HepG2 (cell line): ENCODE measurements around the gene KIF26B. TPM values are rescaled to one million over a fixed set of nuclear protein-coding genes. Genes with fewer than 3 reads are reported as not detected.

Experiments used
- ATAC-seq: fragments of 200-7000 bp; cut with Tn5 transposase; 3 replicates; pipeline ENCODE4 v1.9.1; 2020; ENCODE audit warnings: mild to moderate bottlenecking, moderate library complexity
- BruUV-seq: library from RNA; stranded (reverse); fragments of 400-500 nt; replicated peaks from 2 replicates; lab custom pipeline; 2021; lab: Mats Ljungman, UMichigan
- CTCF ChIA-PET: fragments of 300-600 bp; formaldehyde crosslinking; extraction: SDS; loops from one replicate; lab custom pipeline; 2021; ENCODE audit warnings: low total read pairs, inconsistent platforms, low intra/inter-chr PET ratio; lab: Yijun Ruan, JAX
- POLR2A ChIA-PET: fragments of 350-600 bp; sonication (Branson Sonifier 250); formaldehyde crosslinking; loops from one replicate; lab custom pipeline; 2020; ENCODE audit warnings: antibody characterized with exemption, inconsistent platforms; lab: Yijun Ruan, JAX
- DNase-seq: peaks from one replicate; pipeline ENCODE4 v3.0.0-alpha.2; 2015; ENCODE audit warnings: low spot score
- FAIRE-seq: peaks from 3 replicates; lab custom pipeline; 2011; peaks lifted over from hg19 to GRCh38; lab: Jason Lieb, UNC
- H2AFZ ChIP-seq: one replicate; pipeline ENCODE4 v1.6.1; 2011; ENCODE audit warnings: low read length, inconsistent platforms
- H3K27ac ChIP-seq: fragments of 300-600 bp; 3 replicates; pipeline ENCODE4 v1.8.0; 2011; ENCODE audit warnings: mixed run types, mild to moderate bottlenecking, mixed read lengths, low read length, inconsistent platforms; ENCODE audit not compliant: insufficient read depth; ENCODE audit errors: extremely low read length
- H3K27me3 ChIP-seq, 2 experiments: fragments of 200-600 bp in 1 of 2; 2 replicates in 1 of 2; 3 replicates in 1 of 2; pipeline versions ENCODE4 v1.6.0 to v1.8.0; 2011; ENCODE audit warnings: low read length in 2 of 2, mild to moderate bottlenecking in 2 of 2, moderate library complexity in 2 of 2, inconsistent platforms in 1 of 2; ENCODE audit not compliant: insufficient read depth in 2 of 2, control insufficient read depth in 1 of 2
- H3K36me3 ChIP-seq, 2 experiments: fragments of 200-600 bp in 1 of 2; replicated peaks in 1 of 2; 2 replicates in 1 of 2; 3 replicates in 1 of 2; pipeline versions ENCODE4 v1.5.1 to v1.8.0; 2011; ENCODE audit warnings: low read length in 2 of 2, inconsistent platforms in 1 of 2; ENCODE audit not compliant: insufficient read depth in 2 of 2, control insufficient read depth in 1 of 2
- H3K4me1 ChIP-seq: 2 replicates; pipeline ENCODE4 v1.5.1; 2012; ENCODE audit warnings: low read length, inconsistent platforms; ENCODE audit not compliant: insufficient read depth
- H3K4me2 ChIP-seq: 2 replicates; pipeline ENCODE4 v1.6.0; 2011; ENCODE audit warnings: low read depth, low read length, inconsistent platforms
- H3K4me3 ChIP-seq, 3 experiments: fragments of 200-600 bp in 1 of 3; sonication (generic), shearing (Covaris generic) in 1 of 3; replicated peaks in 1 of 3; 2 replicates each; pipeline ENCODE4 v1.5.1; 2011 to 2016; ENCODE audit warnings: low read length in 3 of 3, inconsistent platforms in 2 of 3, low read depth in 2 of 3, mild to moderate bottlenecking in 2 of 3, control low read depth in 1 of 3, mixed read lengths in 1 of 3; ENCODE audit not compliant: insufficient read depth in 1 of 3
- H3K79me2 ChIP-seq: one replicate; pipeline ENCODE4 v1.6.1; 2011; ENCODE audit warnings: low read length, inconsistent platforms; ENCODE audit not compliant: insufficient read depth
- H3K9ac ChIP-seq: 2 replicates; pipeline ENCODE4 v1.6.0; 2011; ENCODE audit warnings: mild to moderate bottlenecking, low read depth, low read length, inconsistent platforms; ENCODE audit not compliant: insufficient read depth
- H3K9me3 ChIP-seq: 2 replicates; pipeline ENCODE4 v1.5.1; 2012; ENCODE audit warnings: mild to moderate bottlenecking, low read length
- H4K20me1 ChIP-seq: 2 replicates; pipeline ENCODE4 v1.6.0; 2011; ENCODE audit warnings: inconsistent platforms, mild to moderate bottlenecking, low read length, moderate library complexity; ENCODE audit not compliant: insufficient read depth
- CEBPG ChIP-seq: IDR thresholded peaks from 2 replicates; pipeline ENCODE4 v1.6.1; 2016
- CREM ChIP-seq, 2 experiments: sonication (generic) in 1 of 2; formaldehyde crosslinking in 1 of 2; IDR thresholded peaks; 2 replicates each; pipeline versions ENCODE4 v1.4.0 to v1.6.1; 2016 to 2020; ENCODE audit warnings: antibody characterized with exemption in 1 of 2, mild to moderate bottlenecking in 1 of 2, missing genetic modification reagents in 1 of 2
- GATA4 ChIP-seq: sonication (generic); IDR thresholded peaks from 2 replicates; pipeline ENCODE4 v1.6.1; 2016; ENCODE audit warnings: antibody characterized with exemption, low read depth, borderline replicate concordance
- KLF11 ChIP-seq: IDR thresholded peaks from 2 replicates; pipeline ENCODE4 v1.6.1; 2016; ENCODE audit warnings: missing compliant biosample characterization
- KLF15 ChIP-seq: sonication (generic); formaldehyde crosslinking; IDR thresholded peaks from 2 replicates; pipeline ENCODE4 v1.8.1; 2023; ENCODE audit warnings: borderline replicate concordance, mild to moderate bottlenecking, inconsistent platforms, missing genetic modification reagents, mixed read lengths
- SALL1 ChIP-seq: sonication (generic); formaldehyde crosslinking; IDR thresholded peaks from 2 replicates; pipeline ENCODE4 v1.8.0; 2022; ENCODE audit warnings: mild to moderate bottlenecking, missing genetic modification reagents
- SIN3B ChIP-seq: fragments of 150-350 bp; IDR thresholded peaks from 2 replicates; pipeline ENCODE4 v1.6.1; 2014; ENCODE audit warnings: low read length
- SMARCE1 ChIP-seq: fragments of 450-650 bp; IDR thresholded peaks from 2 replicates; pipeline ENCODE4 v1.6.1; 2017; ENCODE audit warnings: borderline replicate concordance
- SP5 ChIP-seq: IDR thresholded peaks from 2 replicates; pipeline ENCODE4 v1.6.1; 2016; ENCODE audit warnings: low read depth, borderline replicate concordance
- TAF1 ChIP-seq: sonication (generic); formaldehyde crosslinking; IDR thresholded peaks from 2 replicates; pipeline ENCODE4 v1.4.0; 2020; ENCODE audit warnings: missing genetic modification reagents
- ZFP82 ChIP-seq: sonication (generic); formaldehyde crosslinking; IDR thresholded peaks from 2 replicates; pipeline ENCODE4 v1.5.1; 2020; ENCODE audit warnings: mild to moderate bottlenecking, missing genetic modification reagents, borderline replicate concordance
- ZNF260 ChIP-seq: sonication (generic); formaldehyde crosslinking; IDR thresholded peaks from 2 replicates; pipeline ENCODE4 v1.4.0; 2020; ENCODE audit warnings: missing genetic modification reagents, low read depth, mild to moderate bottlenecking, borderline replicate concordance
- ZNF530 ChIP-seq: sonication (generic); formaldehyde crosslinking; IDR thresholded peaks from 2 replicates; pipeline ENCODE4 v1.5.0; 2020; ENCODE audit warnings: low read depth, mild to moderate bottlenecking, missing genetic modification reagents
- ZNF713 ChIP-seq: sonication (generic); formaldehyde crosslinking; IDR thresholded peaks from 2 replicates; pipeline ENCODE4 v1.4.0; 2020; ENCODE audit warnings: mild to moderate bottlenecking, missing genetic modification reagents
- WGBS: methylation state at CpG from one replicate; pipeline ENCODE4 v1.1.6; 2017; ENCODE audit warnings: low lambda C conversion rate; 5-methylcytosine and 5-hydroxymethylcytosine counted together
- in situ Hi-C: cut with HindIII; loops from 2 replicates; pipeline ENCODE4 v1.10.0; 2017; ENCODE audit warnings: low pct_unique_long_range_greater_than_20kb; ENCODE audit not compliant: extremely low pct_ligation_motif_present
- intact Hi-C: fragments of 100-400 bp; cut with micrococcal nuclease; formaldehyde crosslinking; loops from one replicate; pipeline ENCODE4 v1.10.0; 2022; ENCODE audit not compliant: unreplicated experiment
- polyA plus RNA-seq, 8 experiments: library from polyadenylated mRNA; depleted of rRNA in 3 of 8; stranded (reverse) in 7 of 8; unstranded in 1 of 8; fragments of >200 nt; fragmentation: Illumina TruSeq in 4 of 8; extraction: Trizol in 4 of 8; gene quantifications; 2 replicates each; pipeline versions ENCODE4 v1.2.1 to v1.2.3, GENCODE V29; 2011 to 2016; ENCODE audit warnings: low read depth in 4 of 8, missing spikeins in 1 of 8, mixed read lengths in 1 of 8; ENCODE audit not compliant: insufficient read depth in 1 of 8
- total RNA-seq, 5 experiments: library from RNA; depleted of rRNA; stranded (reverse); fragments of >200 nt; fragmentation: Illumina TruSeq; extraction: Trizol; gene quantifications; 2 replicates each; pipeline ENCODE4 v1.2.3, GENCODE V29; 2016; ENCODE audit warnings: low read depth in 1 of 5
- TF ChIP-seq, protein P1 (sequence below): sonication (generic); formaldehyde crosslinking; IDR thresholded peaks from 2 replicates; pipeline ENCODE4 v1.8.0; 2022; ENCODE audit warnings: missing genetic modification reagents, mild to moderate bottlenecking, borderline replicate concordance
- TF ChIP-seq, protein P2 (sequence below): IDR thresholded peaks from 2 replicates; pipeline ENCODE4 v1.6.1; 2012; ENCODE audit warnings: inconsistent platforms
- TF ChIP-seq, protein P3 (sequence below), 2 experiments: sonication (generic) in 1 of 2; formaldehyde crosslinking in 1 of 2; IDR thresholded peaks; 2 replicates each; pipeline versions ENCODE4 v1.6.1 to v1.9.0; 2014 to 2022; ENCODE audit warnings: antibody characterized with exemption in 1 of 2, borderline replicate concordance in 1 of 2, inconsistent platforms in 1 of 2, low read depth in 1 of 2, missing genetic modification reagents in 1 of 2

KIF26B gene
- total and polyA plus RNA-seq, 2 of the 13 experiments (the other 11 are each of a cell fraction or from before 2014, with no cell fraction given), result 0.08 to 0.09 TPM

DNA sequence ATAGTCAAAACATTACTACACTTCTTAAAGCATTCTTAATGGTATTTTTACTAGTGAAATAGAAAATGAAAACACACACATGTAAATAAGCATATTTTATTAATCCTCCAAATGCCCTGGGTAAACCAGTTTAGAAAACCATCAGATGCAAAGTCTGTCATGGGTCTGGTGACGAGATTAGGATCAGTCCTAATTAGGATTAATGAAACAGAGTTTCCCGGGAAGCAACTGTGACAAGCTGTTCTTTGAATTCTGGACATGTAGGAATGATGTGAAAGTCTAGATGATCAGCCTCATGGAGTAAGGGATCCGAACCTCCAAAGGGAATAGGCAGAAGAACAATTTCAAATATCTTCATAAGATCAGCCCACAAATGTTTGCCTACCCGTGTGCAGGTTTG is 250.2 kb downstream of the KIF26B start:
- Histone ChIP-seq H3K9me3 (no peaks in the 10 kb centered on the region), H3K4me3 (no peak overlapping the region), H2AFZ (no peak overlapping the region), H3K79me2 (no peaks in the 10 kb centered on the region), H3K4me2 (no peak overlapping the region), H3K4me1 (peaks cover 62% of the 10 kb centered on the region), H3K27me3 (no peaks in the 10 kb centered on the region), H4K20me1 (no peaks in the 10 kb centered on the region), H3K36me3 (no peaks in the 10 kb centered on the region), H3K27ac (no peak overlapping the region), H3K9ac (no peak overlapping the region)
- in situ Hi-C loops, result no loop called here
- WGBS, result 72% methylated on average over 4 of the region's 4 CpGs
- DNase-seq (no peak), FAIRE-seq (no peak), ATAC-seq (no peak)
- CTCF ChIA-PET, result no interaction called here
- intact Hi-C loops, result no loop called here
- no TSS peak for BruUV-seq
- POLR2A ChIA-PET, result no interaction called here
- TF ChIP-seq, protein P1, sequence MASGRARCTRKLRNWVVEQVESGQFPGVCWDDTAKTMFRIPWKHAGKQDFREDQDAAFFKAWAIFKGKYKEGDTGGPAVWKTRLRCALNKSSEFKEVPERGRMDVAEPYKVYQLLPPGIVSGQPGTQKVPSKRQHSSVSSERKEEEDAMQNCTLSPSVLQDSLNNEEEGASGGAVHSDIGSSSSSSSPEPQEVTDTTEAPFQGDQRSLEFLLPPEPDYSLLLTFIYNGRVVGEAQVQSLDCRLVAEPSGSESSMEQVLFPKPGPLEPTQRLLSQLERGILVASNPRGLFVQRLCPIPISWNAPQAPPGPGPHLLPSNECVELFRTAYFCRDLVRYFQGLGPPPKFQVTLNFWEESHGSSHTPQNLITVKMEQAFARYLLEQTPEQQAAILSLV (CRISPR knock-in tag), result no peak
- TF ChIP-seq, protein P2, sequence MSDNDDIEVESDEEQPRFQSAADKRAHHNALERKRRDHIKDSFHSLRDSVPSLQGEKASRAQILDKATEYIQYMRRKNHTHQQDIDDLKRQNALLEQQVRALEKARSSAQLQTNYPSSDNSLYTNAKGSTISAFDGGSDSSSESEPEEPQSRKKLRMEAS, result no peak
- no peak for TF ChIP-seq CEBPG (CRISPR knock-in tag)
- TF ChIP-seq KLF15 (CRISPR knock-in tag), result no peak
- TF ChIP-seq CREM (IDR thresholded peaks at IDR 0.05), result no peak
- no peak for TF ChIP-seq CREM (CRISPR knock-in tag; IDR thresholded peaks at IDR 0.05)
- no peak for TF ChIP-seq GATA4
- no peak for TF ChIP-seq SIN3B
- no peak for TF ChIP-seq TAF1 (CRISPR knock-in tag)
- no peak for TF ChIP-seq SMARCE1
- TF ChIP-seq SP5 (CRISPR knock-in tag), result no peak
- no peak for TF ChIP-seq ZFP82 (CRISPR knock-in tag)
- no peak for TF ChIP-seq ZNF530
- no peak for TF ChIP-seq ZNF260 (CRISPR knock-in tag)
- no peak for TF ChIP-seq KLF11 (CRISPR knock-in tag)
- TF ChIP-seq, protein P3, sequence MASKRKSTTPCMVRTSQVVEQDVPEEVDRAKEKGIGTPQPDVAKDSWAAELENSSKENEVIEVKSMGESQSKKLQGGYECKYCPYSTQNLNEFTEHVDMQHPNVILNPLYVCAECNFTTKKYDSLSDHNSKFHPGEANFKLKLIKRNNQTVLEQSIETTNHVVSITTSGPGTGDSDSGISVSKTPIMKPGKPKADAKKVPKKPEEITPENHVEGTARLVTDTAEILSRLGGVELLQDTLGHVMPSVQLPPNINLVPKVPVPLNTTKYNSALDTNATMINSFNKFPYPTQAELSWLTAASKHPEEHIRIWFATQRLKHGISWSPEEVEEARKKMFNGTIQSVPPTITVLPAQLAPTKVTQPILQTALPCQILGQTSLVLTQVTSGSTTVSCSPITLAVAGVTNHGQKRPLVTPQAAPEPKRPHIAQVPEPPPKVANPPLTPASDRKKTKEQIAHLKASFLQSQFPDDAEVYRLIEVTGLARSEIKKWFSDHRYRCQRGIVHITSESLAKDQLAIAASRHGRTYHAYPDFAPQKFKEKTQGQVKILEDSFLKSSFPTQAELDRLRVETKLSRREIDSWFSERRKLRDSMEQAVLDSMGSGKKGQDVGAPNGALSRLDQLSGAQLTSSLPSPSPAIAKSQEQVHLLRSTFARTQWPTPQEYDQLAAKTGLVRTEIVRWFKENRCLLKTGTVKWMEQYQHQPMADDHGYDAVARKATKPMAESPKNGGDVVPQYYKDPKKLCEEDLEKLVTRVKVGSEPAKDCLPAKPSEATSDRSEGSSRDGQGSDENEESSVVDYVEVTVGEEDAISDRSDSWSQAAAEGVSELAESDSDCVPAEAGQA (IDR thresholded peaks at IDR 0.05; ENCODE audit: low read depth), result no peak
- TF ChIP-seq, protein P3 (CRISPR knock-in tag; IDR thresholded peaks at IDR 0.05; ENCODE audit: borderline replicate concordance), result no peak
- TF ChIP-seq ZNF713 (CRISPR knock-in tag), result no peak
- no peak for TF ChIP-seq SALL1 (CRISPR knock-in tag)
